ENCODE data around the gene OR51D1.

DNA sequence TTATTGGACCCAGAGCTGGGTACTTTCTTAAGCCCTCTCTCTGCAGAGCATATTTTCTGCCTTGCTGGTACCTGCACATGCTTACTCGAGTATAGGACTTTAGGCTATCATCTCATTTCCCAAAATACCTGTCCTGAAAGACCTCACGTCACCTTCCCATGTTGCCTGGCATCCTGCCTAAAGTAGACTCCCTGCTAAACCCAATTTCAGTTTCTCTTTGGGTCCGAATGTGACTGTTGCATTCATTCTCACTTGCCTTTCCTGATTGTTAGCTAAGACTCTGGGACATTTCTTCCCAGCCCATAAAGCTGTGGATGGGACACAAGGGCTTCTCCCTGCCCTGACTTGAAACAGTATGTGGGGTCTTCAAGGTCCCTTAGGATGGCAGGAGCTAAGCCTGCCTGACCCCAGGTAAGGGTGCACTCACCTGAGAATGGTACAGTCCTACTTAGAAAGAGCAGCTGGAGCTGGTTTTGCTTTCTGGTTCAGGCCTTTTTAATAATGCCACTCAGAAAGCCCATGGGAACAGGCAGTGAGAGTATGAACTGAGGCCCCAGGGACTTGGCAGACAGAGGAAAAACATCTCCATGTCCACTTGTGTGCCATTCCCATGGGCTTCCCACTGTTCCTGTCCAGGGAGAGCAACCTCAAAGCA, 47.5 kb downstream of the OR51D1 start:
- no peak for TF ChIP-seq EZH2 (IDR thresholded peaks at IDR 0.05; ENCODE audit: borderline replicate concordance, low read depth, low read length, poor library complexity, severe bottlenecking)
- TF ChIP-seq, protein P1, sequence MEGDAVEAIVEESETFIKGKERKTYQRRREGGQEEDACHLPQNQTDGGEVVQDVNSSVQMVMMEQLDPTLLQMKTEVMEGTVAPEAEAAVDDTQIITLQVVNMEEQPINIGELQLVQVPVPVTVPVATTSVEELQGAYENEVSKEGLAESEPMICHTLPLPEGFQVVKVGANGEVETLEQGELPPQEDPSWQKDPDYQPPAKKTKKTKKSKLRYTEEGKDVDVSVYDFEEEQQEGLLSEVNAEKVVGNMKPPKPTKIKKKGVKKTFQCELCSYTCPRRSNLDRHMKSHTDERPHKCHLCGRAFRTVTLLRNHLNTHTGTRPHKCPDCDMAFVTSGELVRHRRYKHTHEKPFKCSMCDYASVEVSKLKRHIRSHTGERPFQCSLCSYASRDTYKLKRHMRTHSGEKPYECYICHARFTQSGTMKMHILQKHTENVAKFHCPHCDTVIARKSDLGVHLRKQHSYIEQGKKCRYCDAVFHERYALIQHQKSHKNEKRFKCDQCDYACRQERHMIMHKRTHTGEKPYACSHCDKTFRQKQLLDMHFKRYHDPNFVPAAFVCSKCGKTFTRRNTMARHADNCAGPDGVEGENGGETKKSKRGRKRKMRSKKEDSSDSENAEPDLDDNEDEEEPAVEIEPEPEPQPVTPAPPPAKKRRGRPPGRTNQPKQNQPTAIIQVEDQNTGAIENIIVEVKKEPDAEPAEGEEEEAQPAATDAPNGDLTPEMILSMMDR (conservative IDR thresholded peaks at IDR 0.05; ENCODE audit: low read depth, low read length): no peak

Measured in A673 (cell line).